Ishikawa (cell line): ENCODE results near the gene LAMB1.

Experiments
- CEBPB ChIP-seq: IDR thresholded peaks from 2 replicates; pipeline ENCODE4 v1.6.1; 2012
- CREB1 ChIP-seq: IDR thresholded peaks from 2 replicates; pipeline ENCODE4 v1.6.1; 2012; ENCODE audit warnings: low read depth
- EGR1 ChIP-seq: IDR thresholded peaks from 2 replicates; pipeline ENCODE4 v1.6.1; 2012
- EP300 ChIP-seq: IDR thresholded peaks from 2 replicates; pipeline ENCODE4 v1.6.1; 2012; ENCODE audit warnings: borderline replicate concordance
- FOXM1 ChIP-seq: IDR thresholded peaks from 2 replicates; pipeline ENCODE4 v1.6.1; 2012; ENCODE audit warnings: low read depth, borderline replicate concordance
- NFIC ChIP-seq: IDR thresholded peaks from 2 replicates; pipeline ENCODE4 v1.6.1; 2012
- RAD21 ChIP-seq: IDR thresholded peaks from 2 replicates; pipeline ENCODE4 v1.6.1; 2012; ENCODE audit warnings: low read depth
- REST ChIP-seq: IDR thresholded peaks from 2 replicates; pipeline ENCODE4 v1.6.1; 2012; ENCODE audit warnings: low read depth, mild to moderate bottlenecking
- TAF1 ChIP-seq: IDR thresholded peaks from 2 replicates; pipeline ENCODE4 v1.6.1; 2012; ENCODE audit warnings: low read depth, mild to moderate bottlenecking
- TCF12 ChIP-seq: IDR thresholded peaks from 2 replicates; pipeline ENCODE4 v1.6.1; 2012; ENCODE audit warnings: low read depth
- TEAD4 ChIP-seq: IDR thresholded peaks from 2 replicates; pipeline ENCODE4 v1.6.1; 2012
- USF1 ChIP-seq: IDR thresholded peaks from 2 replicates; pipeline ENCODE4 v1.6.1; 2012
- YY1 ChIP-seq: IDR thresholded peaks from 2 replicates; pipeline ENCODE4 v1.6.1; 2012; ENCODE audit warnings: low read depth
- ZBTB7A ChIP-seq: IDR thresholded peaks from 2 replicates; pipeline ENCODE4 v1.6.1; 2012; ENCODE audit warnings: low read depth
- TF ChIP-seq, protein P1 (sequence below): IDR thresholded peaks from 2 replicates; pipeline ENCODE4 v1.6.1; 2012

LAMB1 gene

DNA sequence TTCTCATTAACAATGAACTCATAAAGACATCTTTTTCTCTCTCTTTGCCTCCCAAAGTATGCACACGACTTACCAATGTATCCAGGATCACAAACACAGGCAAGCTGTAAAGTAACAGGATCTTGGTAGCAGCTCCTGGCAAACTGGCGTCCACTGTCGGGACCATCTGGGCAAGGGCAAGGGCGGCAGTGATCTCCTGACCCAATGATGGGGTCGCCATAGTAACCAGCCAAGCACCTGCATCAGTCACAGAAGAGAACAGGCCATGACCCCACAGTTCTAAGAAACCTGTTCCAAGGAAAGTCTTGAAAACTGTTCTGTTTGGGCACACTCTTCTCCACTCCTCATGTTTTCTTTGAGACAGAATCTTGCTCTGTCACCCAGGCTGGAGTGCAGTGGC is 47.6 kb downstream of the LAMB1 start:
- TF ChIP-seq EP300 (no peak), NFIC (no peak), EGR1 (no peak), TCF12 (no peak), TAF1 (no peak), REST (no peak), FOXM1 (no peak), ZBTB7A (no peak), YY1 (no peak), CREB1 (no peak), CEBPB (no peak), RAD21 (no peak), USF1 (no peak), TEAD4 (no peak)
- TF ChIP-seq, protein P1, sequence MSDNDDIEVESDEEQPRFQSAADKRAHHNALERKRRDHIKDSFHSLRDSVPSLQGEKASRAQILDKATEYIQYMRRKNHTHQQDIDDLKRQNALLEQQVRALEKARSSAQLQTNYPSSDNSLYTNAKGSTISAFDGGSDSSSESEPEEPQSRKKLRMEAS: no peak

DNA sequence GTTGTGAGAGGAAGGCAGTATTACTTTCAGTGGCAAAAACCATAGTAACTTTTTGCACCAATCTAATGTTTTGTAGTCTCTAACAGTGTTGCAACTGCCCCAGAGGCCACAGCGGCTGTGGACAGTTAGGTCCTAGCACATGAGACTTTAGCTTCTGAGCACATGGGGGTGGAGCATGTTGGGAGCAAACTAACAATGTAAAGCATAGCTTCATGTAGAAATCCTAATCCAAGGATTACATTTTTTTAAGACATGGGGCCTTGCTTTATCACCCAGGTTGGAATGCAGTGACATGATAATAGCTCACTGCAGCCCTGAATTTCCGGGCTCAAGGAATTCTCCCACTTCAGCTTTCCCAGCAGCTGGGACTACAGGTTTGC is 49.0 kb downstream of the LAMB1 start:
- TF ChIP-seq REST: no peak
- TF ChIP-seq ZBTB7A: no peak
- no peak for TF ChIP-seq TEAD4
- TF ChIP-seq YY1: no peak
- no peak for TF ChIP-seq EP300
- TF ChIP-seq TCF12: no peak
- no peak for TF ChIP-seq RAD21
- no peak for TF ChIP-seq FOXM1
- TF ChIP-seq NFIC: no peak
- no peak for TF ChIP-seq EGR1
- TF ChIP-seq USF1: no peak
- TF ChIP-seq CEBPB: no peak
- TF ChIP-seq, protein P1: no peak
- TF ChIP-seq TAF1: no peak
- no peak for TF ChIP-seq CREB1

DNA sequence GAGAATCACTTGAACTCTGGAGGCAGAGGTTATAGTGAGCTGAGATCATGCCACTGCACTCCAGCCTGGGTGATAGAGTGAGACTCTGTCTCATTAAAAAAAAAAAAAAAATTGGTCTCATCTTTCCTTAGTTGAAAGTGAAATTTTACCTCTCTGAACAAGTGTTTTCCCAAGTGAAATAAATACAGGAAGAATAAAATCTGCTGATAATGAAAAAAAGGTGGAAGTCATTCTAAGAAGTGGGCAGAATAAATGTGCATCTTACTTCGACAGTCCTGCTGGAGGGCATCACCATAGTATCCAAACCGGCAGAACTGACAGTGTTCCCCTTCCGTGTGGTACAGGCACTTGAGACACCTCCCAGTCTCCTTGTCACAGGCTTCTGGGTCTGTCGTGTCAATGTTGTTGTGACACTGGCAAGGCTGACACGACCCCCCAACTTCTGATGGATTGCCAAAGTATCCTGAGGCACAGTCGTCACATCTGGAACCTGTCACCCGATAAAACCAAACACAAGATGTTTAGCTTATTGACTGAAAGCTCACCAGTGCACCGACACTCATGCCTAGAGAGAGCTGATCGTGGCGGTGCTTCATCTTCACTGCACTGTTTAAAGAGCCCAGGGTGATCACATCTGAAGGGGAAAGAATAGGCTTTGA is 49.6 kb downstream of the LAMB1 start:
- TF ChIP-seq EP300 (no peak), EGR1 (no peak), REST (no peak), ZBTB7A (no peak), TCF12 (no peak), TEAD4 (no peak), RAD21 (no peak), CREB1 (no peak), USF1 (no peak), CEBPB (no peak), NFIC (no peak)
- TF ChIP-seq, protein P1: no peak

GRCh38 chr7:107951896-107952295 is 51.1 kb downstream of the LAMB1 start:
- TF ChIP-seq CREB1 (no peak), TCF12 (no peak), TEAD4 (no peak), NFIC (peak; percentile 67; the same call in 1 of the 2 replicates), EGR1 (no peak)
